GM12801 (cell line): ENCODE measurements around the gene VIPR2.

Source experiments
- CTCF ChIP-seq: IDR thresholded peaks from one replicate; pipeline ENCODE4 v1.5.1; 2011; ENCODE audit warnings: control low read depth; ENCODE audit not compliant: insufficient read length; ENCODE audit errors: extremely low read depth

VIPR2 gene

GRCh38 chr7:159144758-159145489 is at the start of gene VIPR2:
Gene VIPR2, minus strand, starts transcription at chr7:159144867. Its CDS starts 96 bp downstream, at chr7:159144771.
- TF ChIP-seq CTCF = no peak

- TF ChIP-seq CTCF = no peak
Measured at GRCh38 chr7:159193543-159194090, 49.0 kb upstream of the VIPR2 start.

- TF ChIP-seq CTCF = no peak
Measured at GRCh38 chr7:159192725-159193453, 48.2 kb upstream of the VIPR2 start.

GRCh38 chr7:159192013-159192412 is 47.3 kb upstream of the VIPR2 start:
- TF ChIP-seq CTCF = no peak

- TF ChIP-seq CTCF = no peak
Measured at GRCh38 chr7:159191236-159191635, 46.6 kb upstream of the VIPR2 start.

- TF ChIP-seq CTCF = no peak
Measured at GRCh38 chr7:159188011-159188410, 43.3 kb upstream of the VIPR2 start.

- no peak for TF ChIP-seq CTCF
Measured at GRCh38 chr7:159179241-159179640, 34.6 kb upstream of the VIPR2 start.
